Left colon (tissue), 2 donors: Measurements from ENCODE around the gene TMEM98. TPM values are rescaled to one million over a fixed set of nuclear protein-coding genes. Genes with fewer than 3 reads are reported as not detected.
"Not testable (repeated sequence)": the region's sequence is repeated elsewhere in the genome, so short reads cannot be mapped to it uniquely, and the experiment has no call there.

Experiments
- ATAC-seq: fragments of 200-7000 bp; cut with Tn5 transposase; one replicate; pipeline ENCODE4 v1.9.1; 2020; ENCODE audit warnings: mild to moderate bottlenecking, moderate library complexity
- DNase-seq, 2 donors: peaks; one replicate each; pipeline ENCODE4 v3.0.0-alpha.2; 2020
- intact Hi-C, 2 donors: fragments of 100-400 bp; cut with DNase I in 1 of 2; cut with micrococcal nuclease in 1 of 2; formaldehyde crosslinking; loops; one replicate each; pipeline versions ENCODE4 v1.11.2 to v1.14.0; 2022; cut with DNase I, micrococcal nuclease
- total RNA-seq, 2 donors: library from RNA; stranded (reverse); fragmentation: NEBNext Ultra II Directional; extraction: Animal tissue kit (Norgen Biotek cat#: 25700); gene quantifications; one replicate each; pipeline ENCODE4 v1.2.1, GENCODE V29; 2021
- donor health status: DM: no; HTN: no; CAD: no.
- donor health status: DM: yes; HTN: yes; CAD: no.

TMEM98 gene
- total RNA-seq, 2 donors from 2014 or later: 111 to 114 TPM

- no peak for ATAC-seq
- no peak for DNase-seq
- intact Hi-C loops: no loop called here
These were observed 8.4 kb downstream of the TMEM98 start for GRCh38 chr17:32936186-32936893.

- intact Hi-C loops: no loop called here
- DNase-seq: peak in 1 of 2 donors; percentile 83
- peak; percentile 69 for ATAC-seq
These were observed 9.0 kb downstream of the TMEM98 start for GRCh38 chr17:32936894-32937500.

GRCh38 chr17:32940706-32941390 lies 12.9 kb downstream of the TMEM98 start:
- ATAC-seq (peak; percentile 58), DNase-seq (no peak)
- intact Hi-C loops: no loop called here

GRCh38 chr17:32941419-32942032 lies 13.6 kb downstream of the TMEM98 start:
- intact Hi-C loops: no loop called here
- DNase-seq (no peak), ATAC-seq (no peak)

- ATAC-seq (peak; percentile 39), DNase-seq (no peak)
- intact Hi-C loops: no loop called here
These were observed 15.3 kb downstream of the TMEM98 start for GRCh38 chr17:32943206-32943605.

- intact Hi-C loops: no loop called here
- DNase-seq (no peak), ATAC-seq (peak; percentile 30)
These were observed 15.8 kb downstream of the TMEM98 start for GRCh38 chr17:32943647-32944191.

- ATAC-seq: peak; percentile 38
- no peak for DNase-seq
- intact Hi-C loops: no loop called here
These were observed 16.5 kb downstream of the TMEM98 start for GRCh38 chr17:32944248-32945020.

GRCh38 chr17:32946375-32947135 lies 18.6 kb downstream of the TMEM98 start:
- ATAC-seq (peak; percentile 52), DNase-seq (no peak)
- intact Hi-C loops: no loop called here

- no peak for DNase-seq
- ATAC-seq: no peak
- intact Hi-C loops: no loop called here
These were observed 19.8 kb downstream of the TMEM98 start for GRCh38 chr17:32947736-32948135.

GRCh38 chr17:32949181-32949580 lies 21.2 kb downstream of the TMEM98 start:
- DNase-seq: no peak
- intact Hi-C loops: no loop called here
- ATAC-seq: no peak

GRCh38 chr17:32952491-32952890 lies 24.5 kb downstream of the TMEM98 start:
- ATAC-seq, intact Hi-C loops, DNase-seq: not testable (repeated sequence)

- no peak for DNase-seq
- no peak for ATAC-seq
- intact Hi-C loops: no loop called here
These were observed 25.1 kb downstream of the TMEM98 start for GRCh38 chr17:32953045-32953444.

- DNase-seq: no peak
- ATAC-seq: peak; percentile 72
- intact Hi-C loops: no loop called here
These were observed 25.9 kb downstream of the TMEM98 start for GRCh38 chr17:32953857-32954256.

GRCh38 chr17:32954477-32954876 lies 26.5 kb downstream of the TMEM98 start:
- peak; percentile 87 for ATAC-seq
- intact Hi-C loops: no loop called here
- peak; percentile 86 to 91 for DNase-seq

GRCh38 chr17:32955155-32955554 lies 27.2 kb downstream of the TMEM98 start:
- no peak for DNase-seq
- no peak for ATAC-seq
- intact Hi-C loops: no loop called here

- no peak for DNase-seq
- ATAC-seq: no peak
- intact Hi-C loops: no loop called here
These were observed 28.5 kb downstream of the TMEM98 start for GRCh38 chr17:32956240-32956970.

- ATAC-seq: no peak
- intact Hi-C loops: no loop called here
- no peak for DNase-seq
These were observed 30.5 kb downstream of the TMEM98 start for GRCh38 chr17:32958418-32958817.
